Measurements from ENCODE around the gene PSG5.
"Not testable (repeated sequence)": the region's sequence is repeated elsewhere in the genome, so short reads cannot be mapped to it uniquely, and the experiment has no call there.

DNA sequence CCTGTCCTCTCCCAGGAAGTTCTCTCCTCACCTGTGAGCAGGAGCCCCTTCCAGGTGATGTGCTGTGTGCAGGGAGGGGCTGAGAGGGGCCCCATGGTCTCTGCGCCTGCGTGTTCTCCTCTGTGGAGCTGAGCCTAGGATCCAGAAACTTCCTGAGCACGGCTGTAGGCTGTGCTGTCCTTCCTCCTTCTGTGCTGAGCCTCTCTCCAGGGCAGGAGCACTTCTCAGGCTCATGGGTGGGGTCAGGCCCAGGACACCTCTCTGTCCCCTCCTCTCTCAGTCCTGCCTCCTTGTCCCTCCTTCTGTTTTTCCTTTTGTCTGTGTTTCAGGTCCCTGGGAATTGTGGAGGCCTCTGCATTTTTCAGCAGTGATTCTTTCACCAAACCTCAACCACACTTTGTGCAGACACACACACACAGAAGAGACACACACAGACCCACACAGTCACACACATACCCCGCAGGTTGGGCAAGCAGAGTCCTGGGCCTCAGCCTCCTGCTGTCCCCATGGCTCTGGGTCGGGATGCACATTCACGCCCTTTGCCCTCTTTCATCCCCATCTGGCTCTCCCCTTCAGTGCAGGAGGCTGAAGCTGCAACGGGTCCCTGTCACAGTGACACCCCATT lies at the start of gene PSG5:
- TF ChIP-seq, protein P1, sequence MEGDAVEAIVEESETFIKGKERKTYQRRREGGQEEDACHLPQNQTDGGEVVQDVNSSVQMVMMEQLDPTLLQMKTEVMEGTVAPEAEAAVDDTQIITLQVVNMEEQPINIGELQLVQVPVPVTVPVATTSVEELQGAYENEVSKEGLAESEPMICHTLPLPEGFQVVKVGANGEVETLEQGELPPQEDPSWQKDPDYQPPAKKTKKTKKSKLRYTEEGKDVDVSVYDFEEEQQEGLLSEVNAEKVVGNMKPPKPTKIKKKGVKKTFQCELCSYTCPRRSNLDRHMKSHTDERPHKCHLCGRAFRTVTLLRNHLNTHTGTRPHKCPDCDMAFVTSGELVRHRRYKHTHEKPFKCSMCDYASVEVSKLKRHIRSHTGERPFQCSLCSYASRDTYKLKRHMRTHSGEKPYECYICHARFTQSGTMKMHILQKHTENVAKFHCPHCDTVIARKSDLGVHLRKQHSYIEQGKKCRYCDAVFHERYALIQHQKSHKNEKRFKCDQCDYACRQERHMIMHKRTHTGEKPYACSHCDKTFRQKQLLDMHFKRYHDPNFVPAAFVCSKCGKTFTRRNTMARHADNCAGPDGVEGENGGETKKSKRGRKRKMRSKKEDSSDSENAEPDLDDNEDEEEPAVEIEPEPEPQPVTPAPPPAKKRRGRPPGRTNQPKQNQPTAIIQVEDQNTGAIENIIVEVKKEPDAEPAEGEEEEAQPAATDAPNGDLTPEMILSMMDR (IDR thresholded peaks at IDR 0.05; ENCODE audit: borderline replicate concordance, extremely low read depth, low read length, poor library complexity, severe bottlenecking) = not testable (repeated sequence)
- TF ChIP-seq EZH2 (IDR thresholded peaks at IDR 0.05; ENCODE audit: borderline replicate concordance, low read depth, low read length, severe bottlenecking) = not testable (repeated sequence)
